Measurements from ENCODE around the gene MED13L. TPM values are rescaled to one million over a fixed set of nuclear protein-coding genes. Genes with fewer than 3 reads are reported as not detected.

MED13L gene
- total and polyA plus RNA-seq, 8 donors = 92.4 to 123 (median 97.0) TPM

DNA sequence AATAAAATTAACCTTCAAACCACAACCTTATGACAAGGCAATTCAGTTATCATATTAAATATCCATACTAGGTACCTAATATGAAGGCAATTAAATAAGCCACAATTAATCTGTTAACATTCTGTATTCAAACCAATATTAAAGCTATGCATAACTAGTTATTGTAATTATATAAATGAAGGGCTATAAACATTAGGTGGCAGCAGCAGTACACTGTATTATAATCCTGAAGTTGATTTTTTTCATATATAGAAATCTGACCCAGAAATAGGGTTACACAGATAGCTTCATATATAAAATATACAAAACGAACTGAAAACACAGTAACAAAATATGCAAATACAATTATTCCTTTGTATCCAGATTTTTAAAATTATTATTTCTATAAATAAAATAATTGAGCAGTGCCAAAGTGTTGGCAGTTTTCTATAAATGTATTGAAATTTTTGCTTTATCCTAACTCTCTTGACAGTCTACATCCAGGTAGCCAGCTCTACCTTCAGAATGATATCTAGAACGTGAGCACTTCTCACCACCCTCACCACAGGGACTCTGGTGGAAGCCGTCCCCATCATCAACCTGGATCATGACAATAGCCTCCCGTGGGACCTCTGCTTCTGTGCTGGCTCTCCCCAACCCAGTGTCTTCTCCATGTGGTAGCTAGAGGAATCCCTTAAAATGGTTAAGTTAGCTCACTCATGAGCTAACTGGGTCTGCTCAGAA lies 136.2 kb downstream of the MED13L start:
- TF ChIP-seq, protein P1, sequence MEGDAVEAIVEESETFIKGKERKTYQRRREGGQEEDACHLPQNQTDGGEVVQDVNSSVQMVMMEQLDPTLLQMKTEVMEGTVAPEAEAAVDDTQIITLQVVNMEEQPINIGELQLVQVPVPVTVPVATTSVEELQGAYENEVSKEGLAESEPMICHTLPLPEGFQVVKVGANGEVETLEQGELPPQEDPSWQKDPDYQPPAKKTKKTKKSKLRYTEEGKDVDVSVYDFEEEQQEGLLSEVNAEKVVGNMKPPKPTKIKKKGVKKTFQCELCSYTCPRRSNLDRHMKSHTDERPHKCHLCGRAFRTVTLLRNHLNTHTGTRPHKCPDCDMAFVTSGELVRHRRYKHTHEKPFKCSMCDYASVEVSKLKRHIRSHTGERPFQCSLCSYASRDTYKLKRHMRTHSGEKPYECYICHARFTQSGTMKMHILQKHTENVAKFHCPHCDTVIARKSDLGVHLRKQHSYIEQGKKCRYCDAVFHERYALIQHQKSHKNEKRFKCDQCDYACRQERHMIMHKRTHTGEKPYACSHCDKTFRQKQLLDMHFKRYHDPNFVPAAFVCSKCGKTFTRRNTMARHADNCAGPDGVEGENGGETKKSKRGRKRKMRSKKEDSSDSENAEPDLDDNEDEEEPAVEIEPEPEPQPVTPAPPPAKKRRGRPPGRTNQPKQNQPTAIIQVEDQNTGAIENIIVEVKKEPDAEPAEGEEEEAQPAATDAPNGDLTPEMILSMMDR (IDR thresholded peaks at IDR 0.05) = no peak
- no peaks in the 10 kb centered on the region for H3K36me3 ChIP-seq
- no peaks in the 10 kb centered on the region for H3K9me3 ChIP-seq
- H3K4me3 ChIP-seq = no peak overlapping the region
- peaks cover 14 to 85% of the 10 kb centered on the region in 2 donors for H3K4me1 ChIP-seq
- intact Hi-C loops (cut with DNase I) = loop anchor here in 1 of 2 donors (10.0 kb wide), 1 partner anchor 464 kb away; no protein-coding TSS in a partner anchor
- ATAC-seq (peak; percentile 32), DNase-seq (no peak)
- H3K27me3 ChIP-seq = no peaks in the 10 kb centered on the region
- no peak overlapping the region for H3K27ac ChIP-seq

DNA sequence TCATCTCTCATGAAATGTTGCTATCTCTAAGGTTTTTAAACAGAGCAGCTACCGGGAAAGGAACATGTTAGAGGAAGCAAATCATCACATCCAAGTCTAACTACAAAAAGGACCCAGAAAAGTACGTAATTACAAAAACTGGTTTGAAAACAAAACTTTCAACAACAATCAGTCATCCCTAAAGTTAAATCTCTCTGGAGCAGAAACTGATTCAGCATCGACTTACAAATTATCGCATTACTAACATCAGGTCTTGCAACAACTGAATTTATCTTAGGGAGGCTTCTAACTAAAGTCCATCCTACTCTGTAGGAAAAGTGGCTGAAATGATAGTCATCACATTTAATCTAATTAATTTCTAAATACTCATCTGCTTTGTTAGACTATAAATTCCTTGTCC lies 137.0 kb downstream of the MED13L start:
- TF ChIP-seq, protein P1 (IDR thresholded peaks at IDR 0.05) = no peak
- DNase-seq (no peak), ATAC-seq (no peak)
- H3K36me3 ChIP-seq = no peaks in the 10 kb centered on the region
- H3K27ac ChIP-seq = no peak overlapping the region
- H3K27me3 ChIP-seq = no peaks in the 10 kb centered on the region
- H3K4me3 ChIP-seq = no peak overlapping the region
- H3K4me1 ChIP-seq = peaks cover 14 to 87% of the 10 kb centered on the region in 2 donors
- H3K9me3 ChIP-seq = no peaks in the 10 kb centered on the region
- intact Hi-C loops (cut with DNase I) = loop anchor here in 1 of 2 donors (10.0 kb wide), 1 partner anchor 464 kb away; no protein-coding TSS in a partner anchor

DNA sequence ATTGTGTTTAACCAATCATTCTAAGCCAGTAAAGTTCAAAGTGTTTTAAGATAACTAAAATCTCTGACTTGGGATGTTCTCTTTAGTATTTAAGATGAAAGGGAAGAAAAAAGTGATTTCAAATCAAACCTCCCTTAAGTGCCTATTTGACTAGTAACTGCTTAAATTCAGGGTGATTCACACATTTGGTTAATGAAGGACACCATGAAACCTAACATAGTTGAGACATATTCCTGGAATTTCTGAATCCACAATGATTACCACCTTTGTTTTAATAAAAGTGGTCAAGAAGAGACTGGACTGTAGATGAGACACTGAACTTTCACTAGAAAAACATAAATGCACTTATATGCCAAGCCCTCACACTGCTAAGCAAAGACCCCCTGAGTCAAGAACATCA lies 138.7 kb downstream of the MED13L start:
- TF ChIP-seq, protein P1 (IDR thresholded peaks at IDR 0.05) = no peak
- ATAC-seq (no peak), DNase-seq (no peak)
- intact Hi-C loops (cut with DNase I) = no loop called here
- peaks cover 9 to 86% of the 10 kb centered on the region in 2 donors for H3K4me1 ChIP-seq
- H3K27me3 ChIP-seq = no peaks in the 10 kb centered on the region
- H3K36me3 ChIP-seq = no peaks in the 10 kb centered on the region
- no peak overlapping the region for H3K27ac ChIP-seq
- no peak overlapping the region for H3K4me3 ChIP-seq
- H3K9me3 ChIP-seq = no peaks in the 10 kb centered on the region

DNA sequence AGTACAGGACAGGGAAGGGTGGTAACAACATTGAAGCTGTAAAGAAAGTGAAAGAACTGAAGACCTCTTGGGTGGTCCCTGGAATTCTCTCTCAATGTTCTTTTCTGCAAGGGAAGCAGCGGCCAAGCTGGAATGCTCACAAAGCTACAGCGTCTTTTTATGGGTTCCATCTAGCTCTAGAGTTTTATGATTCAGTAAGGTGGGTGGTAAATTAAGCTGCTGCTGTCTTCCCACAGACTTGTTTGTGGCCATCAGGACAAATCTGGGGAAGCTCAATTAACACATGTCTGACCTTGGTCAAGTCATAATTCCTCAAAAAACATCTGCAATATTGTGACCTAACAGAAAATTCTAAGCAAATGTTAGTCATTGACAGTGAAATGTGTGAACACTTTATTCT lies 139.1 kb downstream of the MED13L start:
- H3K4me1 ChIP-seq = peaks cover 7 to 86% of the 10 kb centered on the region in 2 donors
- peak in 1 of 4 donors; percentile 61 for DNase-seq
- no peaks in the 10 kb centered on the region for H3K27me3 ChIP-seq
- intact Hi-C loops (cut with DNase I) = no loop called here
- H3K36me3 ChIP-seq = no peaks in the 10 kb centered on the region
- ATAC-seq = no peak
- TF ChIP-seq, protein P1 (IDR thresholded peaks at IDR 0.05) = no peak
- H3K4me3 ChIP-seq = no peak overlapping the region
- H3K27ac ChIP-seq = no peak overlapping the region
- no peaks in the 10 kb centered on the region for H3K9me3 ChIP-seq

DNA sequence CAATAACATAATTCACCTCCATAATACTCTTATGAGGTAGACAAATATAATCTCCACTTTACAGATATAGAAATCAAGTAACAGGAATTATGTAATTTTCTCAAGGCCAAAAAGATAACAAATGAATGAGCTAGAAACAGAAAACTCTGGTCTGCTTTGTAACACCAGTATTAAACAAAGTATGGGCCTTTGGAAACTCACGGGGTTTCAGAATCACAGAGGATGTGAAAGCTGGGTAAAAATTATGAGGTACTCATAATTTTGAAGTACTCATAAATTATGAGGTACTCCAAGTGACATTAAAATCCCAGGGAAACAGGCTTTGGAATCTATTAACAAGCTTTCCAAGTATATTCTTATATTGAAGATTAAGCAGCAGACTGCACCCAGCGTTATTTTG lies 140.2 kb downstream of the MED13L start:
- Histone ChIP-seq H3K36me3 (no peaks in the 10 kb centered on the region), H3K9me3 (no peaks in the 10 kb centered on the region), H3K4me3 (no peak overlapping the region), H3K4me1 (peaks cover 0 to 86% of the 10 kb centered on the region in 2 donors), H3K27ac (no peak overlapping the region), H3K27me3 (no peaks in the 10 kb centered on the region)
- ATAC-seq (no peak), DNase-seq (no peak)
- intact Hi-C loops (cut with DNase I) = no loop called here
- TF ChIP-seq, protein P1 (IDR thresholded peaks at IDR 0.05) = no peak

All from left lung (tissue), 10 donors.